ENCODE measurements around the gene PLCL2. TPM values are rescaled to one million over a fixed set of nuclear protein-coding genes. Genes with fewer than 3 reads are reported as not detected.
"Not testable (repeated sequence)": the region's sequence is repeated elsewhere in the genome, so short reads cannot be mapped to it uniquely, and the experiment has no call there.

The PLCL2 gene
- total RNA-seq, 1 donor from 2014 or later: 12.2 TPM

DNA sequence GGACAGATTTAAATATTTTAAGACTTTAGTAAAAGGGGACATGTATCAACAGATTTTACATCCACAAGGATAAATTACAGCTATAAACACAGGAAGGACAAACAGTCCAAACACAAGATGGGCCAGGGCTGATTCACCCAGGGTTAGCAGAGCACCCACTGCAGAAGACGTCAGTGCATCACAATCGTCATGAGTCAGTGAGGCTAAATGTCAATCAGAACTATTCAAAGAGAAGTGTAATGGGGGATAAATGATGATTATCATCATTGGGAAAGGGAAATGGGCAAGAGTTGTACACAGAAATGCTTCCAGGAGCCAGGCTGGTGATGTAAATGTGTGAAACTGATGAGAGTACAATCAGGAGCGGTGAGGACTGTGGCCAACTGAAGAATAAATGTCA lies 226.8 kb downstream of the PLCL2 start:
- DNase-seq (ENCODE audit: low spot score): no peak

DNA sequence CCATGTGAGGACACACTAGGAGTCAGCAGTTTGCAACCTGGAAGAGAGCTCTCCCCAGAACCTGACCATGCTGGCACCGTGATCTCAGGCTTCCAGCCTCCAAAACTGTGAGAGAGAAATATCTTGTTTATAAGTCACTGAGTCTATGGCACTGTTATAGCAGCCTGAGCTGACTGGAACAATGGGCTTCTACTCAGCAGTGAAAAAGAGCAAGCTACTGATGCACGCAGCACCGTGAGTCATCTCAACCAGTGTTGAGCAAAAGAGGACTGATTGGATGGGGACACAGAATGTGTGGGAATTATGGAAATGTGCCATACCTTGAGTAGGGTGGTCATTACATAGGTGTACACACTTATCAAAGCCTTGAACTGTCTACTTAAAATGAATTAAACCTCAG lies 230.4 kb downstream of the PLCL2 start:
- DNase-seq (ENCODE audit: low spot score): no peak

DNA sequence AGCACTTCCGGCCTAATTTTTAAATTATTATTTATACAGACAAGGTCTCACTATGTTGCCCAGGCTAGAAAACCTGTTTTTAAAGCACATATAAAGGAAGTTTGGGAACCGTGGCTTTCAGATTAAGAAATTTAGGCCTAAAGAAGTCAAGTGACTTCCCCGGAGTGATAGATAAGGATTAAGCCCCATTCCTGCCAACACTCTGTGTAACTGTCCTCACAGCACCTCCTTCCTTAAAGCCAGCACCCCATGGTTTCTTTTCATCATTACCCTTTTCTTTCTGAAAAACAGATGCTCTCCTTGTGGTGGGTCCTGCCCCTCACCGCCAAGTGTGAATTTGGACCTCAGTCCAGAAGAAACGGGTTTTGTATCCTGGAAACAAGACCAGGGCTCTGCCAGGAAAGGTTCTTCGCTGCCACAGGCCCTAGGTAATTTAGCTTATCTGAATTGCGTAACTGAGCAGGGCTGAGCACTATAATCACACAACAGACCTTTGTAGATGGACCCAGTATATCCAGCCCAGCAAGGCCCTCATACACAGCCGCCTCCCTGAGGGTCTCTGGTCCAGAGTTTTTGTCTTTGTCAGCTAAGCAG lies 231.3 kb downstream of the PLCL2 start:
- DNase-seq (ENCODE audit: low spot score): no peak

DNA sequence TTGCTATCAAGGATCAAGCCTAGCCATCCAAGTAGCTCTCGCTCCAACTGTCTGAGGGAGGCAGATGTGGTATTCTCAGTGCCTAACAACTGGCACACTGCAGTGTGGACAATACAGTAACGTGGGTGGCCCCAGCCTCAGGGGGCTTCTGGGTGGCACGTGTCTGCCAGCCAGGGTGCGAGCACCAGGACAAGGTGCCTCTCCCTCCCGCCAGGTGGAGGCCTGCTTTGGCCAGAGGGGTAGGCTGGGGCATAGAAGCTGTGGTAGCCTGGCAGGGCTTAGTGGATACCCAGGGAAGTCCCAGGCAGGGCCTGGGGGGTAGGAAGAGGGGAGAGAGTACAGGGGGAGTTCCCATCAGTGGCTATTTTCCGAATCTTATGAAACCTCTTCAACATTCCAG lies 234.0 kb downstream of the PLCL2 start:
- no peak for DNase-seq (ENCODE audit: low spot score)

DNA sequence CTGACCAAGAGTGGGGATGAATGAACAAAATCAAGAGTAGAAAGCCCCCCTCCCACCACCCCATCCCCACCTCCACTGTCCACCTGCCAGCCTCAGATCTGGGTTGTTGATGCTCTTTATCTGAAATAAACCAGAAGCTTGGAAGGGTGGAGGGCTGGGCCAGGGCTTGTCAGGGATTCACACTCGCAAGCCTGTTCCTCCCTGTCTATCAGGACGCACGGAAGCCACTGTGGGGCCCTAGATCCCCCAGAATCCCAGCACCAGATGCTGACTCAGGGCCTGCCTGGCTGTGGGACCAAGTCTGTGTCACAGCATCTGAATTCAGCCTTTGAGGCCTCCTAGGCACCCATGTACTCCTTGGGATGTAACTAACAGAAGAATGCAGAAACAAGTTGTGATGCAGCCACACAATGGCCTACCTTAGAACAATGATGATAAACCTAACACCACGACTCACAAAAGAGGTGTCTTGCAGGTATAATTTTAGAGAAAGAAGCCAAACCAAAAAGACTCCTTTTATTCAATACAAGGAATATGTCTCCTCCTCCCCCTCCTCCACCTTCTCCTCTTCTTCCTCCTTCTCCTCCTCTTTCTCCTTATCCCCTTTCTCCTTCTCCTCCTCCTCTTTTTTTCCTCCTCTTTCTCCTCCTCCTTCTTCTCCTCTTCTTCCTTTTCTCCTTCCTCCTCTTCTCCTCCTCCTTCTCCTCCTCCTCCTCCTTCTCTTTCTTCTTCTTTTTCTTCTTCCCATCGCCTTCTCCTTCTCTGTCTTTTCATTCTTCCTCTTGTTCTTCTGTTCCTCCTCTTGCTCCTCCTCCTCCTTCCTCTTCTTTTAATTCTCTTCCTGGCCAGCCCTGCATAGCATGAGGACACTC lies 234.7 kb downstream of the PLCL2 start:
- DNase-seq (ENCODE audit: low spot score): no peak

DNA sequence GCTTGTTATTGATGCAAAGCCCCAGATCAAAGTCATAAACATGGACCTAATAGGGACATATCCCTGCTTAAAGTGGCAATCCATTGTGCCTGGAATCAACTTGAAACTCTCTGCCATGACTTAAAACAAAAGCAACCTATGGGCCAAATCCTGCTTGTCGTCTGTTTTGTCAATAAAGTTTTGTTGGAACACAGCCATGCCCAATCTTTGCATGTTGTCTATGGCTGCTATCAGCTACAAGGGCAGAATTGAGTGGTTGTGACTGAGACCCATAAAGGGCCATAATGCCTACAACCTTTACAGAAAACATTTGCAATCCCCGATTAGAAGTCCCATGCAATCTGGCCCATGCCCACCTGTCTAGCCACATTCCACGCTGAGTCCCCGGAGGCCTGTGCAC lies 235.4 kb downstream of the PLCL2 start:
- no peak for DNase-seq (ENCODE audit: low spot score)

DNA sequence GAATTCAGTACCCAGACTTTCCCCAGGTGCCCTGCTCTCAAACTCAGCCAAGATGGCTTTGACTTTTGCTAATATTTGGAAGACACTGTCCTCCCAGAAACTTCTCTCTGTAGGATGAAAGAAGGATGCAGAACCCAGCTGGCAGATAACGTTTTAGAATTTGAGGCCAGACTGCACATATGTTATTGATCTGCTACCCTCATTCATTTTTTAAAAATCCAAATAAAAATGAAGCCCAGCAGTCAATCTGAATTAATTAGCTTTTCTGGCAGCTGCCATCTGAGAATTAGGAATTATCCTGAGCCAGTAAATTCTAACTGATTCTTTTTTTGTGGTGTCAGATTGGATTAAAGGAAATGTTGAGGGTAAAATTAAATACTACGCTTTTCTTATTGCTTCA lies 236.6 kb downstream of the PLCL2 start:
- no peak for DNase-seq (ENCODE audit: low spot score)

DNA sequence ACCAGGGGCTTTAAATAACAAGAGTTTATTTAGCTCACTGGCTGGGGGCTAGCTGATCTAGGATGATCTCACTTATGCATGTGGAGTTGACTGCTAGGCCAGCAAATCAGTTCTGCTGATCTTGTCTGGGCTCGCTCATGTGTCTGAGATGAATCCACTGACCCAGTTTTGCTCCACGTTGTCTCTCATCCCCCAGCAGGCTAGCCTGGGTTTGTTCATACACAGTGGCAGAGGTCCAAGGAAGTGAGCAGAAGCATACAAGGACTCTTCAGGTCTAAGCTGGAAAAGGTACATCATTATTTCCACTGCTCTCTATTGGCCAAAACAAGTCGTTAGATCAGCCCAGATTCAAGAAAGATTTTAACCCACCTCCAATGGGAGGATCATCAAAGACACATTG lies 238.0 kb downstream of the PLCL2 start:
- no peak for DNase-seq (ENCODE audit: low spot score)

DNA sequence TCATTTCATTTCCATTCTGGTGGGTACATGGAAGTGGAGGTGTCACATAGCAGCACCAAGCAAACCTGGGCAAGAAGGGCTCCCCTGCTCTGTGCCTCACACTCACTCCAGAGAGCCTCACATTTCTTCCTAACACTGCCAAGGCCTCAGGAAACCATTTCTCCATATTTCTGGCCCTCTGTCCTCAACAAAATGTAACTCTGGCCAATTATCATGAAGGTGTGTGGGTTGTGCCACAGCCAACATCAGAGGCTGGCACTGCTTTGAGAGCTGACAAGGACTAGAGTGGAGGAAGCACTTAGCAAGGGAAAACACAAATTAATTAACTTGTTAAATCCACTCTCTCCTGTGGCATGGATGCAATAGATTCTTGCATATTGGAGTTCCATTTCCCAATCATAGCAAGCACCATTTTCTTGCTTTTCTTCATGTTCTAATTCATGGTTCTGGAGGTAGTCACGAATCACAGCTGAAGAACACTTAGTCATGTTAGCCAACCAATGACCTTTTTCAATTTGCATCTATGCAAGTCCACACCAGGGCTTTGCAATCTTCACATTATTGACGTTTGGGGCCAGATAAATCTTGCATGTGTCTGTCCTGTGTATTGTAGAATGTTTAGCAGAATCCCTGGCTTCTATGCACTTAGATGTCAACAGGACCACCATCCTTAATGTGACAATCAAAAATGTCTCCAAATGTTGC lies 241.1 kb downstream of the PLCL2 start:
- no peak for DNase-seq (ENCODE audit: low spot score)

DNA sequence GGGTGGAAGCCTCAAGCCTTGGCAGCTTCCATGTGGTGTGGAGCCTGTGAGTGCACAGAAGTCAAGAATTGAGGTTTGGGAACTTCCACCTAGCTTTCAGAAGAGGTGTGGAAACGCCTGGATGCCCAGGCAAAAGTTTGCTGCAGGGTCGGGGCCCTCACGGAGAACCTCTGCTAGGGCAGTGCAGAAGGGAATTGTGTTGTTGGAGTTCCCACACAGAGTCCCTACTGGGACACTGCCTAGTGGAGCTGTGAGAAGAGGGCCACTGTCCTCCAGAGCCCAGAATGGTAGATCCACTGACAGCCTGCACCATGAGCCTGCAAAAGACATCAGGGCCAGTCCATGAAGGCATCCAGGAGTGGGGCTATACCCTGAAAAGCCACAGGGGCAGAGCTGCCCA lies 243.9 kb downstream of the PLCL2 start:
- not testable (repeated sequence) for DNase-seq (ENCODE audit: low spot score)

DNA sequence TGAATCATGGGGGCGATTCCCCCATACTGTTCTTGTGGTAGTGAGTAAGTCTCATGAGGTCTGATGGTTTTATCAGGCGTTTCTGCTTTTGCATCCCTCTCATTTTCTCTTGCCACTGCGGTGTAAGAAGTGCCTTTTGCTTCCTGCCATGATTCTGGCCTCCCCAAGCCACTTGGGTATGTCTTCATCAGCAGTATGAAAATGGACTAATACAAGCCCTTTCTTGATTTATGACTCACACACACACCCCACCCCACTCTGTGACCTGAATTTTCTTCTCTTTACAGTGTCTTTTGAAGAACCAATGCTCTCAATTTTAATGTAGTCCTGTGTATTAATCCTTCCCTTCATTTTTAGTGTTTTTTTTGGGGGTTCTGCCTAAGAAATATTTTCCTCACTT lies 244.8 kb downstream of the PLCL2 start:
- DNase-seq (ENCODE audit: low spot score): no peak

DNA sequence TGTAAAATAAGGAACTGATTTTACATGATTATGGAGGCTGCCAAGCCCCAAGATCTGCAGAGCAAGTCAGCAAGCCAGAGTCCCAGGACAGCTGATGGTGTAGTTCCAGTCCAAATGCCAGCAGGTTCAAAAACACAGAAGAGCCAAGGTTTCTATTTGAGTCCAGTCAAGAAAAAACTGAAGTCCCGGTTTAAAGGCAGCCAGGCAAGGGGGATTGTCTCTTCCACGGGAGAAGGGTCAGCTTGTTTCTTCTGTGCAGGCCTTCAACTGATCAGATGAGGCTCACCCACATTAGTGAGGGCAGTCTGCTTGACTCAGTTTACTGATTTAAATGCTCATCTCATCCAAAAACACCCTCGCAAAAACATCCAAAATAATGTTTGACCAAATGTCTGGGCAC lies 246.2 kb downstream of the PLCL2 start:
- no peak for DNase-seq (ENCODE audit: low spot score)

DNA sequence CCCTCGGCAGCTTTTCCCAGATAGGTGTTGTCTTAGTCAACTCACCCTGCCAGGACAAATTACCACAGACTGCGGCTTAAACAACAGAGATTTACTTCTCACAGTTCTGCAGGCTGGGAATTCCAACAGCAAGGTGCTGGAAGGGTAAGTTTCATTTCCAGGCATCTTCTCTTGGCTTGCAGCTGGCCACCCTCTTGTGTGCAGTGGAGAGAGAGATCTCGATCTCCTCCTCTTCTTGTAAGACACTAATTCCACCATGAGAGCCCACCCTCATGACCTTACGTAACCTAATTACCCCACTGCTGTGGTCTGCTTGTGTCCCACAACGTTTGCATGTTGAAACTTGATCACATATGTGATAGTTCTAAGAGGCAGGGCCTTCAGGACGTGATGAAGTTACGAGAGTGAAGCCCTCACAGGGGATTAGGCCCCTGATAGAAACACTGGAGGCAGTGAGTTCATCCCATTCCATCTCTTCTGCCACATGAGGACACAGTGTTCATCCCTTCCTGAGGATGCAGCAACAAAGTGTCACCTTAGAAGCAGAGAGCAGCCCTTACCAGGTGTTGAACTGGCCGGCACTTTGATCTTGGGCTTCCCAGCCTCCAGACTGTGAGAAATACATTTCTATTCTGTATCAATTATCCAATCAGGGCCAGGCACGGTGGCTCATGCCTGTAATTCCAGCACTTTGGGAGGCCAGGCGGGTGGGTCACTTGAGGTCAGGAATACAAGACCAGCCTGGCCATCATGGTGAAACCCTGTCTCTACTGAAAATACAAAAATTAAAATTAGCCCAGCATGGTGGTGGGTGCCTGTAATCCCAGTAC lies 247.7 kb downstream of the PLCL2 start:
- DNase-seq (ENCODE audit: low spot score): no peak

DNA sequence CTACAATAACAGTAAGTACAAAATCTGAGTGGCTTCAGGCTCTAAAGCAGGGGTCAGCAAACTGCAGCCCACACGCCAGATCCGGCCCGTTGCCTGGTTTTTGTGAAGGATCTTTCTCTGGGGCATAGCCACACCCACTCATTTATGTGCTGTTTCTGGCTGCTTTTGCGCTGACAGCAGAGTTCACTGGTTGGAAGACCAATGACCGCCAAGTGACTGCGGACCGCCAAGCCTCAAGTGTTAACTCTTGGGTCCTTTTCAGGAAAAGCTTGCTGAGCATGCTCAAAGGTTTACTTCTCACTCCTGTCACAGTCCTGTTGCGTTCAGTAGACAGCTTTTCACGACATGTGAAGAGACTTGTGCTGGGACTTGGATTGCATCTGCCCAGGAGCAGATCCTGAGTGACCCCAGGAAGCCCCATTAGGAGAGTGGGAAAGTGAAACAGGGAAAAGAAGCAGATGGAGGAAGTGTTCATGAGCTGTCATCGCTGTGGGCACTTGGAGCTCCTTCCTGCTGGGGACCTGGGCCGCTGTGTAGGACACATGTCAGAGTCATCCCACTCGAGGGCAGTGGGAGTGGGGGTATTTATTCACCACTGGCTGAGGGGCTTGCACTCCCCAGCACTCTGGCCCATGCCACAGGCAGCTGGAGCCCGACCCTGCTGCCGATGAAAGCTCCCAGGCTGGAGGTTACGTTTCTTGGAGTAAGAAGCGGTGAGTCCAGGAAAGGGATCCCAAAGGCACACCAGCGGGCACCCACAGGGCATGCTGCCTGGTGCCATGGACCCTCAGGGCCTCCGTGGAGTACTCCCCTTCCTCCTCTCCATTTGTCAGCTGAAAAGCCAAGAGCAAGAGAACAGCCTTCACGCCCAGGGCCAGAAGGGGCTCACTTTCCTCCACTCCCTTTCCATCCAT lies 249.1 kb downstream of the PLCL2 start:
- no peak for DNase-seq (ENCODE audit: low spot score)

DNA sequence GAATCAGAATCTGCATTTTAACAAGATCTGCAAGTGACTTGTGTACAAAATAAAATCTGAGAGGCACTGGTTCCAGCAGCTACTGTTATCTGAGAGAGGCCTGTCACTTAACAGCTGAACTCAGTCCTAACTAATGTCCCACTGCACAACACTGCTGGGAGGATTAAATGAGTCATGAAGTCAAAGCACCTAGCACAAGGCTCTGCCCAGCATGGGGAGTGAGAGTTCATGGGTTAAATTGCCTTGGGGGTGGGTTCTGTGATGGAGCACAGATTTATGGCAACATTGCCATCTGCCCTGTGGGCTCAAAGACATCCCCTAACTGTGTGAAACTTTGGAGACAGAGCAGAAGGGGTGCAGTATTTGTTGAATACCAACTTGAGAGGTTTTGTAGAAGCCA lies 250.9 kb downstream of the PLCL2 start:
- DNase-seq (ENCODE audit: low spot score): no peak

DNA sequence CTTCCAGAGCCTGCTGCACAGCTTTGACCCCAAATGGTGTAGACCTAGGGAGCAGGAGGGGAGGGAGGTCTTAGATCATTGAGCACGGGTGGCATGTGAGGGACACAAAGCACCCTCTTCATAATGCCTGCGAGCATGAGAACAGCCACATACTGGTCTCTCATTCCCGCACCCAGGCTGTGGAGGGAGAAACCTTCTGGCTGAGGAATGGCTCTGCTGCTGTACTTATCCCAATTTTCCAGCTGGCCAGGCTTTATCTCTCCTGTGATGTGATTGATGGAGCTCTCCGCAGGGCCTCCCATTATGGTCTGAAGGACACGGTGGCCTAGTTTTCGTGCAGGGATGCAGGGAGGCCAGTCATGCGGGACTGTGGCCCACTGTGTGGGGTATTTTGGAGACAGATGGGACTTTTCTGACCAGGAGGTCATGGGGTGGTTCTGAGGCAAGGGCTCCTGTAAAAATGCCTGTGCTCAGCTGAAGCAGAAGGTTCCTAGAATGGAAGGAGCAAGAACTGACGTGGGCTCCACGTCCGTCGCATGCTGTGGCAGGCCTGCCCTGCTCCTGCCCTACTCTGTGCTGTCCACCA lies 251.5 kb downstream of the PLCL2 start:
- no peak for DNase-seq (ENCODE audit: low spot score)

DNA sequence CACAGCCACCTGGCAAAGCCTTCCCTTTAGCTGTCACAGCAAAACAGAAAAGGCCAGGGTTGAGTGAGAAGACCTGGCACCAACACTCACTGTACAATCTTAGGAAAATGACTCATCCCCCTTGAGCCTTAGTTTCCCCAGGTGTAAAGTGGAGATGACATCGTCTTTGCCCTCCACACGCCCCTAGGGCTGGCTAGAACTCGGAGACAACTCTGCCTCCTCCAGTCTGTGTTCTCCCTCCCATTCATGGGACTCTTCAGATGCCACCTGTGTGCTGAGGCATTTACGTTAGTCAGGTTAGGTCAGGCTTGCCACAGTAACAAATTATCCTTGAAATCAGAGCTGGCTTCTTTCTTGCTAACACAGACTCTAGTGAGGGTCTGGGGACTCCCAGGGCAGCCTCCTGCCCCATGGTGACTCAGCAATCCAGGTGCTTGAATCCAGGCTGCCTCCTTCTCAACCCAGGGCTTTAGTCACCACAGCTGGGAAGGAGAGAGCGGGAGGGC lies 252.6 kb downstream of the PLCL2 start:
- no peak for DNase-seq (ENCODE audit: low spot score)

DNA sequence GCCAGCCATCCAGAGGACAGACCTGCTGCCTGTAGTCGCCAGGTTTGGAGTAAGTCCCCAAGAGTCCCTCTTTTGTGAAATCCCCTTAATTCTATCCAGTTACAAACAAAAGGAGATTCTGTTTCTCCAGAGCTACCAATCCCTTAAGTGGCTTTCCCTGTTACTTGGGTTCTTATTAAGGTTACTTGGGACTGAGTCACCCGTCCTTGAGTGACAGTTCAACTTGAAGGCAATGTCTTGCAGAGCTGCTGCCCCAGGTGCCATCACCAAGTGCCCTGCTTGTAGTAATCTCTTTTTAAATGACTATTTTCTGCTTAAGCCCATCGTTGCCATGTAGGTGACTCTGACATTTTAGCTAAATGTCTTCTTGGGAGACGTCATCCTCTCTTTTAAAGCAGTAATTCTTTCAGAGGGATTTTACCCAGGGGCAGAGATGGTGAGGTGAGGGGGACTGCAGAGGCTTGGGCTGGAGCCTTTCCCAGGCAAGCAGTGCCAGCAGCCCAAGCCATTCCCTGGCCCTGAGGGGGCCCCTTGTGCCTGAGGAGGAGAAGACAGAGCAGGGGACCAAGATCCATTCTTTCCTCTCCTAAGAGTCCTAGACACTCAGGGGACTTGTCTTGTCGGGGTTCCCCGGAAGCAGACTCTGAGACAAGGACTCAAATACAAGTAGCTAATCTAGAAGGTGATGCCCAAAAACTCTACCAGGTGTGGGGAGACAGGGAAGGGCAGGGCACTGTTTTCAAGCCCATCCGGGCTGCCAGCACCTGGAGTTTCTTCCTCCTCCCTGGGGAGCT lies 253.7 kb downstream of the PLCL2 start:
- DNase-seq (ENCODE audit: low spot score): peak; percentile 6

All from mesenteric fat pad (tissue), 1 donor.